Esophagus muscularis mucosa (tissue), 3 donors: Measurements from ENCODE around the gene TMEM259.

ENCODE experiments used
- POLR2AphosphoS5 ChIP-seq, 2 donors: sonication (generic); formaldehyde crosslinking; IDR thresholded peaks; one replicate each; pipeline ENCODE4 v1.6.1; 2017; ENCODE audit warnings: antibody characterized with exemption in 2 of 2
- TF ChIP-seq, protein P1 (sequence below), 3 experiments: fragments of 200-600 bp in 2 of 3; fragments of 450-650 bp in 1 of 3; sonication (generic) in 2 of 3; IDR thresholded peaks; one replicate each; pipeline ENCODE4 v1.5.1; 2017 to 2019; ENCODE audit warnings: antibody characterized with exemption in 3 of 3, mild to moderate bottlenecking in 2 of 3, moderate library complexity in 1 of 3

DNA sequence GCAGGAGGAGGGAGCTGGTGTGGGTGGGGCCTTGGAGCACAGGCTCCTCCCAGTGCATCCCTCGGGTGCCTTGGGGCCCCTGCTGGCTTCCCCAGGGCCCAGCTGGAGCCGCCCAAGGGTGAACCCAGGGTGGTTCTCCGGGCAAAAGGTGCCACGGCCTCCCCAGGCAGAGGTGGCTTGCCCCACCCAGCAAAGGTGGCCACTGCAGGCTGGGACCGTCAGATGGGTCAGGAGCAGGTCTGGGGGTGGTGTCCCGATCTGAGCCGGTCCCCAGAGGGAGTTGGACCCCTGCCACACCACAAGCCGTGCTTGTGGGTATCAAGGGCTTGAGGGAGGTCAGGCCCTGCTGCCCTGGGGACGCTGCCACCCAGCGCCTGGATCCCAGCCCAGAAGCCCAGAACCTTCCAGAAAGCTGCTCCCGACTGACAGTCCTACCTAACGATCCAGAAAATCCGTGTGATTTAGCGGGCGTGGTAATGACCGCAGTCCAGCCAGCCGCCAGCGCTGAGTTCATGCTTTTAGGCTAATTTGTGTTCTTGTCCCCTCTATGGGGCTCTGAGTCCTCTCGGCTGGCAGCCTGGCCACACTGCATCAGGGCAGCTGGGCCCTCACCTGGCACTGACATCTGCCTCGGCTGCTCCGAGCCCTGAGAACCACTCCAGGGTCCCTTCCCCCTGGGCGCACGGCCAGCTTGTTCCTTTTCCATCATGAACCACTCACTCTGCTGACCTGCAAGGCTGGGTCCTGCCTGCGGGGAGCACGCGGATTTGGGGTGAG, 25.7 kb downstream of the TMEM259 start:
- TF ChIP-seq, protein P1, sequence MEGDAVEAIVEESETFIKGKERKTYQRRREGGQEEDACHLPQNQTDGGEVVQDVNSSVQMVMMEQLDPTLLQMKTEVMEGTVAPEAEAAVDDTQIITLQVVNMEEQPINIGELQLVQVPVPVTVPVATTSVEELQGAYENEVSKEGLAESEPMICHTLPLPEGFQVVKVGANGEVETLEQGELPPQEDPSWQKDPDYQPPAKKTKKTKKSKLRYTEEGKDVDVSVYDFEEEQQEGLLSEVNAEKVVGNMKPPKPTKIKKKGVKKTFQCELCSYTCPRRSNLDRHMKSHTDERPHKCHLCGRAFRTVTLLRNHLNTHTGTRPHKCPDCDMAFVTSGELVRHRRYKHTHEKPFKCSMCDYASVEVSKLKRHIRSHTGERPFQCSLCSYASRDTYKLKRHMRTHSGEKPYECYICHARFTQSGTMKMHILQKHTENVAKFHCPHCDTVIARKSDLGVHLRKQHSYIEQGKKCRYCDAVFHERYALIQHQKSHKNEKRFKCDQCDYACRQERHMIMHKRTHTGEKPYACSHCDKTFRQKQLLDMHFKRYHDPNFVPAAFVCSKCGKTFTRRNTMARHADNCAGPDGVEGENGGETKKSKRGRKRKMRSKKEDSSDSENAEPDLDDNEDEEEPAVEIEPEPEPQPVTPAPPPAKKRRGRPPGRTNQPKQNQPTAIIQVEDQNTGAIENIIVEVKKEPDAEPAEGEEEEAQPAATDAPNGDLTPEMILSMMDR (IDR thresholded peaks at IDR 0.05) = no peak
- no peak for TF ChIP-seq POLR2AphosphoS5 (IDR thresholded peaks at IDR 0.05)
